LNCAP (cell line): ENCODE results near the gene PPARA.

Experiments
- TF ChIP-seq, protein P1 (sequence below): fragments of 450-650 bp; IDR thresholded peaks from 2 replicates; pipeline ENCODE4 v1.5.1; 2017; ENCODE audit warnings: mild to moderate bottlenecking

Gene PPARA

DNA sequence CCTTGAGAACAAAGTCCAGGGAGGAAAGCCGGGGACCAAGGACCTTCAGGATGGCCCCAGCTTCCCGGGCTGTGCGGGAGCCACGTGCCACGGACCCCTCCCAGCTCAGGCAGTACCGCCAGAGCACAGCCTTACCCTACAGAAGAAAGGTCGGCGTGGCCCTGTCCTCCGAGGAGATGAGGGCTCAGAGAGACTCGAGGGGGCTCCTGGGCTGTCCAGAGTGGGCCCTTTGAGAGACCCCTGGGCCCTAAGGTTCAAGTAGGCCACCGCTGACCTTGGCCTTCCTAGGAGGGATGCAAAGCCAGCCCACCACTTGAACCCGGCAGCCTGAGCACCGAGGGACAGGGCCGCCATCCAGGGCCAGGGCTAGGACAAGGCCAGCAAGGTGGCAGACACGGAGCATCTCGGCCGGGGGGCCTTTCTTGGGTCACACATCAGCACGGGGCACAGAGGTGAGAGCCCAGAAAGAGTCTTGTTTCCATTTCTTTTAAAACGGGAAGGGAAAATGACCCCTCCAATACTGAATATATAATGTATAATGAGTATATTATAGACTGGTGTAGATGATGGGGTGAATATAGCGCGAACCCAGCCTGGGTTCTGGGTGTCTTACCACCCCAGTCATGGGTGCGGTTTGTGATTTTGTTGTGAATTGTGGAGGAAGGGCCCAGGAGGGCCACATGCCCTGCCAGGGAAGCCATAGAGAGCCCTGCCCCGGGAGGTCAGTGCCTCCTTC is 34.4 kb upstream of the PPARA start:
- TF ChIP-seq, protein P1, sequence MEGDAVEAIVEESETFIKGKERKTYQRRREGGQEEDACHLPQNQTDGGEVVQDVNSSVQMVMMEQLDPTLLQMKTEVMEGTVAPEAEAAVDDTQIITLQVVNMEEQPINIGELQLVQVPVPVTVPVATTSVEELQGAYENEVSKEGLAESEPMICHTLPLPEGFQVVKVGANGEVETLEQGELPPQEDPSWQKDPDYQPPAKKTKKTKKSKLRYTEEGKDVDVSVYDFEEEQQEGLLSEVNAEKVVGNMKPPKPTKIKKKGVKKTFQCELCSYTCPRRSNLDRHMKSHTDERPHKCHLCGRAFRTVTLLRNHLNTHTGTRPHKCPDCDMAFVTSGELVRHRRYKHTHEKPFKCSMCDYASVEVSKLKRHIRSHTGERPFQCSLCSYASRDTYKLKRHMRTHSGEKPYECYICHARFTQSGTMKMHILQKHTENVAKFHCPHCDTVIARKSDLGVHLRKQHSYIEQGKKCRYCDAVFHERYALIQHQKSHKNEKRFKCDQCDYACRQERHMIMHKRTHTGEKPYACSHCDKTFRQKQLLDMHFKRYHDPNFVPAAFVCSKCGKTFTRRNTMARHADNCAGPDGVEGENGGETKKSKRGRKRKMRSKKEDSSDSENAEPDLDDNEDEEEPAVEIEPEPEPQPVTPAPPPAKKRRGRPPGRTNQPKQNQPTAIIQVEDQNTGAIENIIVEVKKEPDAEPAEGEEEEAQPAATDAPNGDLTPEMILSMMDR: no peak

DNA sequence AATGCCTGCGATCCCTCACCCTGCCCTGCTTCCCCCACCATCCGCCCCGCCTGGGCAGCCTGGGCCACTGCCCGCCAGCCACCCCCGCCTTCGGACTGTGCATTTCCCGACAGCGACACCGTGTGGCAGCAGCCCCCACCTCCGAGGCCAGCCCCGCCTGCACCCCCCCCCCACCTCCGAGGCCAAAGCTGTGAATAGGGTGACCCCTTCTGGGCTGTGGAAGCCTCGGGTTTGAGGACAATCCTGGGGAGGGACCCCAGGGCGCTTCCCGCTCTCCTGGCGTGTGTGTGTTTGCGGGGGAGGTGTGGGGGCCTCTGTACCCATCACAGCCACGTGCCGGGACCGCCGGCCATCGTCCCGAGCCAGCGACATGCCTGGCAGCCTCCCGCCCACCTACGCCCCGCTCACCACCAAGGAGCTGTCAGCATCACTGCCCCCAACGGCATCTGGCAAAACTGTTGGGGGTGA is 33.8 kb upstream of the PPARA start:
- TF ChIP-seq, protein P1: peak; percentile 64

- TF ChIP-seq, protein P1: no peak
These were observed 32.8 kb upstream of the PPARA start for GRCh38 chr22:46117206-46118199.

GRCh38 chr22:46119093-46119728 is 31.1 kb upstream of the PPARA start:
- TF ChIP-seq, protein P1: no peak

- TF ChIP-seq, protein P1: no peak
These were observed 30.5 kb upstream of the PPARA start for GRCh38 chr22:46119729-46120419.

DNA sequence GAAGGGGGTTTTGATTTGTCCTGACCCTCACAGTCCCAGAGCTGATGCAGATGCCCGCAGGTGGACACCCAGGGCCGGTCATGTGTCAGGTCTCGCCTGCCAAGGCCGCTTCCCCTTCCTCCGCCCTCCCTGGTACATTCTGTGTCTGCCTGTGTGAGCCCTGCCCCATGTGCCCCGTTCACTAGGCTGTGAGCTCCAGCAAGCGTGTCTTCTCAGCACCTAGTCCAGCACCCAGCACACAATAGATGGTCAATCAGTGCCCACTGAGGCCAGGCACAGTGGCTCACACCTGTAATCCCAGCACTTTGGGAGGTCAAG is 29.9 kb upstream of the PPARA start:
- TF ChIP-seq, protein P1: no peak

DNA sequence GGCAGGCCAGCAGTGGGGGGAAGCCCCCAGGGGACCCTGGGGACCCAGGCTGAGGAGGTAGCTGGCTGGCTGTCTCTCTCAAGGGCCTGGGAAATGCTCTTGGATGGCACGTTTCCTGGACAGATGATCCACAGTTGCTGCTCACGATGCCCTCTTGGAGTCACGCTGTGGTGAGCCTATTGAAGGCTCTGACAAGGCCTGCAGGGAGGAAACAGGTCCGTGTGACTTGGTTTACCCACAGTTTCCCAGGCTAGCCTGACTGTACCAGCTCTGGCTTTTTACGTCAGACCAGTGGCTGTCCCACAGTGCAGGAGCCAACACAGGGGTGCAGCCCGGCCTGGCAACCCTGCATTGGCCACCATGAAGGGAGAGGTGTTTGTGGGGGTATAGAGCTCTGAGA is 29.2 kb upstream of the PPARA start:
- TF ChIP-seq, protein P1: no peak
